Neural progenitor cell (in vitro differentiated cells): ENCODE data around the gene USP31.

Experiments
- CTCF ChIP-seq: fragments of 200-600 bp; sonication (generic); IDR thresholded peaks from 2 replicates; pipeline ENCODE4 v1.5.1; 2017; ENCODE audit warnings: antibody characterized with exemption, mild to moderate bottlenecking
- EZH2 ChIP-seq: fragments of 200-600 bp; sonication (generic); IDR thresholded peaks from 2 replicates; pipeline ENCODE4 v1.6.1; 2017; ENCODE audit warnings: antibody characterized with exemption, mild to moderate bottlenecking, moderate library complexity
- EZH2phosphoT487 ChIP-seq: fragments of 200-600 bp; sonication (generic); IDR thresholded peaks from 2 replicates; pipeline ENCODE4 v1.6.1; 2017; ENCODE audit warnings: antibody characterized with exemption

GRCh38 chr16:23145186-23145585, 4.1 kb downstream of the USP31 start:
- TF ChIP-seq CTCF (no peak), EZH2phosphoT487 (no peak), EZH2 (no peak)
